ENCODE measurements around the gene LRP1B.

- TF ChIP-seq CTCF (IDR thresholded peaks at IDR 0.05) (no peak), POLR2A (IDR thresholded peaks at IDR 0.05) (no peak)
Measured at GRCh38 chr2:141782574-141782973, 348.2 kb downstream of the LRP1B start.

All from right lobe of liver (tissue), 4 donors.